Esophagus muscularis mucosa (tissue), 2 donors: ENCODE results near the gene DIP2A.

ENCODE experiments used
- EP300 ChIP-seq: sonication (generic); formaldehyde crosslinking; IDR thresholded peaks from one replicate; pipeline ENCODE4 v1.6.1; 2017; ENCODE audit warnings: antibody characterized with exemption
- POLR2A ChIP-seq: fragments of 450-650 bp; IDR thresholded peaks from one replicate; pipeline ENCODE4 v1.6.1; 2017; ENCODE audit warnings: antibody characterized with exemption, moderate library complexity, mild to moderate bottlenecking, low read depth

- TF ChIP-seq POLR2A (no peak), EP300 (no peak)
Measured at GRCh38 chr21:46603228-46603627, 144.5 kb downstream of the DIP2A start.
